ENCODE results near the gene C3orf18.

The C3orf18 gene

DNA sequence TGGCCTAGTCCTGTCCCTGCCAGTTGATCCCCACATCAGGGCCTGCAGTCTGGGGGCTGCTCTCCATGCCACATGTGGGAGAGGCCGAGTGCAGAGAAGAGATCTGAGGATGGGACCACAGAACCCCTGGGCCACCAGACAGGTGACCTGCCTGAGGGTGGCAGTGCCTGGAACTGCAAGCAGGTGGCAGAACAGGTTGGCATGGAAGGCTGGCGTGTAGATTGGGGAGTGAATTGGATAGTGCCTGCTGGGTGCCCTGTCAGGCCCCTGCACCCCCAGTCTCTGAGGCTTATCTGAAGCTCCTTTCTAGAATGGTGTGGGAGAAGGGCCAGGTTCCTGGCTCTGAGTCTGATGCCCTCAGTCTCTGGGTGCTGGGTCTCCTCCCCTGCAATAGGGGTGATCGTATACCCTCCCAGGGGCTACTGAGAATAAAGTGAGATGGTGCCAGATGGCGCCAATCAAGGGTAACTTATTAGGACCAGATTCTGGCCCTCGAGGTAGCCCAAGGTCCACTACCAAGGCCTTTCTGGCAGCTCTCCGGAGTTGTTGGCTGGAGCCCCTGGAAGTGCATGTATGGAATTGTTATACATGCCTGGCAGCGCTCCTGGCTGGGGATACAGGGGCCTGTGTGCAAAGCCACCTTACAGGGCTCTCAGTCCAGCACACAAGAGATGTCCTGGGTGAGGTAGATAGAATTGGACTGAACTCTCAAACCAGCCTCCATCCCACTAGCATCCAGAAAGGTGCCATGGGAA lies 15.7 kb downstream of the C3orf18 start:
- Histone ChIP-seq H3K9me3 (ENCODE audit: control insufficient read depth, insufficient read depth, low read length) (no peaks in the 10 kb centered on the region), H3K27ac (ENCODE audit: low read length) (no peak overlapping the region), H3K4me3 (ENCODE audit: low read length) (no peak overlapping the region), H3K36me3 (ENCODE audit: control insufficient read depth, insufficient read depth, low read length) (no peaks in the 10 kb centered on the region), H3K4me1 (ENCODE audit: control insufficient read depth, insufficient read depth, low read length) (peaks cover 2% of the 10 kb centered on the region; the same call in 1 of the 2 replicates), H3K27me3 (ENCODE audit: control insufficient read depth, insufficient read depth, low read length) (no peaks in the 10 kb centered on the region)
- WGBS (ENCODE audit: insufficient coverage, insufficient read length): no CpG with 5 or more reads among the region's 7 CpGs
- DNase-seq (ENCODE audit: low read depth, low spot score): no peak

DNA sequence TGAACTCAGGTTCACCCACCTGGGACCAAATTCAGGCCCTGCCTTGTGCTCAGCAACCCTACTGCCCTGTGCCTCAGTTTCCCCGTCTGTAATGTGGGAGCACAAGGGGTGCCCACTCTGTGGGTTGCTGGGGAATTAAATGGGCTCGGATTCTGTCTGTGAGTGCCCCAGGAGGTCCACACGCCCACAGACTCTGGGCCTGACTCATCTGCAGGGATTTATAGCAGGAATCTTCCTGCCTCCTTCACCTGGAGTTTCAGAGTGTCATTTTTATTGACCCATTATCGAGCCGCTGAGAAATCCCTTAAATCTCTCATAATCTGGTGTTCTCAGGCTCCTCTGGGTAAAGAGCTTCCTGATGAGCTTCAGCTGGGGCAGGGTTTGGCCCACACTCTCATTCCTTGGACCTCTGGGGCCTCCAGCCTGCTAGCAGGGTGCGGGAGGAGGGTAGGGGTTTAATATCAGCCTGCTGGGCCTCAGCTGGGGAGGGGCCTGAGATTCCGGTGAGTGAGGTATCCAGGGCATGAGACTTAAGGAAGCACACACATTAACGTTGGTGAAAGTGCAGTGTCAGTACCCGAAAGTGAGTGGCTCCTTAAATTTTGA lies 16.4 kb downstream of the C3orf18 start:
- Histone ChIP-seq H3K27ac (ENCODE audit: low read length) (no peak overlapping the region), H3K36me3 (ENCODE audit: control insufficient read depth, insufficient read depth, low read length) (no peaks in the 10 kb centered on the region), H3K4me1 (ENCODE audit: control insufficient read depth, insufficient read depth, low read length) (peaks cover 2% of the 10 kb centered on the region; the same call in 1 of the 2 replicates), H3K27me3 (ENCODE audit: control insufficient read depth, insufficient read depth, low read length) (no peaks in the 10 kb centered on the region), H3K9me3 (ENCODE audit: control insufficient read depth, insufficient read depth, low read length) (no peaks in the 10 kb centered on the region), H3K4me3 (ENCODE audit: low read length) (no peak overlapping the region)
- WGBS (ENCODE audit: insufficient coverage, insufficient read length): no CpG with 5 or more reads among the region's 9 CpGs
- DNase-seq (ENCODE audit: low read depth, low spot score): no peak

DNA sequence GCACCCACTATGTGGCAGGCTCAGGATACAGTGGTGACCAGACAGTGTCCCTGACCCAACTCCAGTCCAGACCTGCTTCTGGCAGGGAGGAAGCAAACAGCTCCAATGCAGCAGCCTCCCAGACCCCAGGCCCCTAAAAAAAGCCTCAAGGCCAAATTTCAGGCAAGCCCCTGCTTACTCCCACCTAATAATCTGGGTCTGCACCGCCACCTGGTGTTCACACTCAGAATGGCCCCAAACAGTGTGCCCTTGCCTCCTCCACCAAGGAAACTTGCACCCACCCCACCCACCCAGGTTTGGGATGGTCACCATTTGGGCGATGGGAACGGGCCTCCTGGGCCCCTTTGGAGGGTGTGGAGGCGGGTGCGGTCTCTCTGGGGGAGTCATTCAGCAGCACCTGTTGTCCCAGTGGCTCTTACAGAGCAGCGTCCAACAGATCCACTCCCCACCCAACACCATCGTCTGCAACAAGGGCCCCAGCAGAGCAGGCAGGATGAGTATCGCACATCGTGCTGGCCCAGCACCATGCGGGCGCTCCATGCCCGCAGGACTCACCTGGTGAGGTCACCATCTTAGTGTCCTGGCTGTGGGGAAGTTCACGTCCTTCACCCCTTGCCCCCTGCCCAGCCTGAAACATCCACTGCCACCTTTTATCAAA lies 17.3 kb downstream of the C3orf18 start:
- Histone ChIP-seq H3K27ac (ENCODE audit: low read length) (no peak overlapping the region), H3K4me3 (ENCODE audit: low read length) (no peak overlapping the region), H3K27me3 (ENCODE audit: control insufficient read depth, insufficient read depth, low read length) (no peaks in the 10 kb centered on the region), H3K9me3 (ENCODE audit: control insufficient read depth, insufficient read depth, low read length) (no peaks in the 10 kb centered on the region), H3K36me3 (ENCODE audit: control insufficient read depth, insufficient read depth, low read length) (no peaks in the 10 kb centered on the region), H3K4me1 (ENCODE audit: control insufficient read depth, insufficient read depth, low read length) (peaks cover 7% of the 10 kb centered on the region)
- WGBS (ENCODE audit: insufficient coverage, insufficient read length): no CpG with 5 or more reads among the region's 13 CpGs
- DNase-seq (ENCODE audit: low read depth, low spot score): no peak

GRCh38 chr3:50549226-50549625 lies 18.3 kb downstream of the C3orf18 start:
- no peaks in the 10 kb centered on the region for H3K36me3 ChIP-seq (ENCODE audit: control insufficient read depth, insufficient read depth, low read length)
- no peaks in the 10 kb centered on the region for H3K27me3 ChIP-seq (ENCODE audit: control insufficient read depth, insufficient read depth, low read length)
- no peak overlapping the region for H3K27ac ChIP-seq (ENCODE audit: low read length)
- WGBS (ENCODE audit: insufficient coverage, insufficient read length): no CpG with 5 or more reads among the region's 3 CpGs
- H3K4me1 ChIP-seq (ENCODE audit: control insufficient read depth, insufficient read depth, low read length): peaks cover 7% of the 10 kb centered on the region
- DNase-seq (ENCODE audit: low read depth, low spot score): no peak
- no peak overlapping the region for H3K4me3 ChIP-seq (ENCODE audit: low read length)
- no peaks in the 10 kb centered on the region for H3K9me3 ChIP-seq (ENCODE audit: control insufficient read depth, insufficient read depth, low read length)

GRCh38 chr3:50545781-50546180 lies 21.8 kb downstream of the C3orf18 start:
- Histone ChIP-seq H3K9me3 (ENCODE audit: control insufficient read depth, insufficient read depth, low read length) (no peaks in the 10 kb centered on the region), H3K4me1 (ENCODE audit: control insufficient read depth, insufficient read depth, low read length) (peaks cover 7% of the 10 kb centered on the region), H3K36me3 (ENCODE audit: control insufficient read depth, insufficient read depth, low read length) (no peaks in the 10 kb centered on the region), H3K27ac (ENCODE audit: low read length) (no peak overlapping the region), H3K27me3 (ENCODE audit: control insufficient read depth, insufficient read depth, low read length) (no peaks in the 10 kb centered on the region), H3K4me3 (ENCODE audit: low read length) (no peak overlapping the region)
- DNase-seq (ENCODE audit: low read depth, low spot score): no peak
- WGBS (ENCODE audit: insufficient coverage, insufficient read length): no CpG with 5 or more reads among the region's 1 CpG

- Histone ChIP-seq H3K4me3 (ENCODE audit: low read length) (no peak overlapping the region), H3K9me3 (ENCODE audit: control insufficient read depth, insufficient read depth, low read length) (no peaks in the 10 kb centered on the region), H3K36me3 (ENCODE audit: control insufficient read depth, insufficient read depth, low read length) (no peaks in the 10 kb centered on the region), H3K4me1 (ENCODE audit: control insufficient read depth, insufficient read depth, low read length) (peaks cover 6% of the 10 kb centered on the region), H3K27me3 (ENCODE audit: control insufficient read depth, insufficient read depth, low read length) (no peaks in the 10 kb centered on the region), H3K27ac (ENCODE audit: low read length) (no peak overlapping the region)
- peak; percentile 84 for DNase-seq (ENCODE audit: low read depth, low spot score)
- no CpG with 5 or more reads among the region's 2 CpGs for WGBS (ENCODE audit: insufficient coverage, insufficient read length)
Observed at GRCh38 chr3:50542177-50543034, 25.1 kb downstream of the C3orf18 start.

- WGBS (ENCODE audit: insufficient coverage, insufficient read length): no CpG with 5 or more reads among the region's 18 CpGs
- no peaks in the 10 kb centered on the region; the same call in 1 of the 2 replicates for H3K4me1 ChIP-seq (ENCODE audit: control insufficient read depth, insufficient read depth, low read length)
- no peak overlapping the region for H3K4me3 ChIP-seq (ENCODE audit: low read length)
- no peaks in the 10 kb centered on the region for H3K36me3 ChIP-seq (ENCODE audit: control insufficient read depth, insufficient read depth, low read length)
- no peak overlapping the region for H3K27ac ChIP-seq (ENCODE audit: low read length)
- DNase-seq (ENCODE audit: low read depth, low spot score): no peak
- H3K9me3 ChIP-seq (ENCODE audit: control insufficient read depth, insufficient read depth, low read length): no peaks in the 10 kb centered on the region
- no peaks in the 10 kb centered on the region for H3K27me3 ChIP-seq (ENCODE audit: control insufficient read depth, insufficient read depth, low read length)
Observed at GRCh38 chr3:50539356-50540286, 27.9 kb downstream of the C3orf18 start.

DNA sequence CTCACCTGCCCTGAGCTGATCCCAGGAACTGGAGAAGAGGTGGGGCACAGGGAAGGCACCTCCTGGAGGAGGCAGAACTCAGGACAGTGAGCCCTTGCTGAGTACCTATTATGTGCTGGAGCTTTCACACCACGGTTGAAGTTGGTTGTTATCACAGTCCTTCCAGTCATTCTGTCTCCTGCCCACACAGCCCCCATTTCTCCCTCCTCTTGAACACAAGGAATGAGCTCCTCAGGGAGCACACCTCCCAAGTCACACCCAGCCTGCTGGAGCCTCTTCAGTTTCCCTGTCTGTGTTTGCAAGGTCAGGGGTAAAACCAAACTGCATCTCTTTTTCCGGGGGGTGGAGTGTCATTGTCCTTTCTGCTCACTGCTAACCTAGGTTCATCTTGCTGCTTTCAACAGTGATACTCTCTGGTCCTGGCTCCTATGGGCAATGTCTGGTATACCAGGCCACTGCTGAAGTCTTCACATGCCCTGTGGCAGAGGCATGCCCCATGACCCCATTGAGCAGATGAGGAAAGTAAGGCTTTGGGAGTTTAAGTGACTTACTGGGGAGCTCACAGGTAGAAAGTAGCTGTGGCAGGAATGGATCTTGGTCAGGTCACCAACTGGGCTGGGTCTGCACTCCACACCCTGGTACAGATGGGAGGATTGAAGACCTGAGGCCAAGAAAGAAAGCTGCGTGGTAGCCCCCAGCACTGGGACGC lies 30.0 kb downstream of the C3orf18 start:
- WGBS (ENCODE audit: insufficient coverage, insufficient read length): no CpG with 5 or more reads among the region's 4 CpGs
- no peaks in the 10 kb centered on the region for H3K36me3 ChIP-seq (ENCODE audit: control insufficient read depth, insufficient read depth, low read length)
- H3K9me3 ChIP-seq (ENCODE audit: control insufficient read depth, insufficient read depth, low read length): no peaks in the 10 kb centered on the region
- no peak overlapping the region for H3K4me3 ChIP-seq (ENCODE audit: low read length)
- no peak for DNase-seq (ENCODE audit: low read depth, low spot score)
- H3K27ac ChIP-seq (ENCODE audit: low read length): no peak overlapping the region
- H3K4me1 ChIP-seq (ENCODE audit: control insufficient read depth, insufficient read depth, low read length): peaks cover 2% of the 10 kb centered on the region
- H3K27me3 ChIP-seq (ENCODE audit: control insufficient read depth, insufficient read depth, low read length): no peaks in the 10 kb centered on the region

GRCh38 chr3:50536471-50537180 lies 30.9 kb downstream of the C3orf18 start:
- Histone ChIP-seq H3K27me3 (ENCODE audit: control insufficient read depth, insufficient read depth, low read length) (no peaks in the 10 kb centered on the region), H3K4me3 (ENCODE audit: low read length) (no peak overlapping the region), H3K4me1 (ENCODE audit: control insufficient read depth, insufficient read depth, low read length) (peaks cover 2% of the 10 kb centered on the region), H3K36me3 (ENCODE audit: control insufficient read depth, insufficient read depth, low read length) (no peaks in the 10 kb centered on the region), H3K9me3 (ENCODE audit: control insufficient read depth, insufficient read depth, low read length) (no peaks in the 10 kb centered on the region), H3K27ac (ENCODE audit: low read length) (no peak overlapping the region)
- DNase-seq (ENCODE audit: low read depth, low spot score): no peak
- no CpG with 5 or more reads among the region's 5 CpGs for WGBS (ENCODE audit: insufficient coverage, insufficient read length)

Measured in iPS DF 6.9 (cell line).